ENCODE measurements around the gene WBP1L.
"Not testable (repeated sequence)": the region's sequence is repeated elsewhere in the genome, so short reads cannot be mapped to it uniquely, and the experiment has no call there.

GRCh38 chr10:102820008-102820407, 76.3 kb downstream of the WBP1L start:
- not testable (repeated sequence) for TF ChIP-seq ZNF274 (IDR thresholded peaks at IDR 0.05; ENCODE audit: low read depth, low read length); SUZ12 (IDR thresholded peaks at IDR 0.05; ENCODE audit: extremely low read depth, insufficient read depth, insufficient read length)

All from NT2/D1 (cell line).